Panc1 (cell line): ENCODE measurements around the gene UBE2V1. TPM values are rescaled to one million over a fixed set of nuclear protein-coding genes. Genes with fewer than 3 reads are reported as not detected.
A peak's percentile ranks its signal among the peaks of the same experiment; 100 is the strongest.

Source experiments
- ATAC-seq: fragments of 200-7000 bp; cut with Tn5 transposase; 2 replicates; pipeline ENCODE4 v1.9.1; 2020; ENCODE audit warnings: mild to moderate bottlenecking, moderate library complexity
- BruUV-seq: library from RNA; stranded (reverse); fragments of 400-500 nt; replicated peaks from 2 replicates; lab custom pipeline; 2021; lab: Mats Ljungman, UMichigan
- CTCF ChIA-PET: fragments of 300-600 bp; sonication (Branson Sonifier 250); formaldehyde crosslinking; loops from one replicate; lab custom pipeline; 2022; ENCODE audit warnings: antibody characterized with exemption; lab: Charles Lee
- POLR2A ChIA-PET: fragments of 300-600 bp; sonication (Branson Sonifier 250); formaldehyde crosslinking; loops from one replicate; lab custom pipeline; 2022; ENCODE audit warnings: antibody characterized with exemption; lab: Charles Lee
- DNase-seq: peaks from one replicate; pipeline ENCODE4 v3.0.0-alpha.2; 2010; ENCODE audit warnings: low read depth, low spot score
- H3K27ac ChIP-seq: 2 replicates; pipeline ENCODE4 v1.5.1; 2011; ENCODE audit warnings: mild to moderate bottlenecking, low read length, inconsistent platforms
- H3K27me3 ChIP-seq: fragments of 200-500 bp; sonication (Bioruptor generic); 2 replicates; pipeline ENCODE4 v1.6.0; 2014; ENCODE audit warnings: low read length, inconsistent platforms; ENCODE audit not compliant: control insufficient read depth, insufficient read depth
- H3K36me3 ChIP-seq: fragments of 200-500 bp; sonication (Bioruptor generic); 2 replicates; pipeline ENCODE4 v1.5.1; 2014; ENCODE audit warnings: inconsistent platforms, mild to moderate bottlenecking, low read length, moderate library complexity; ENCODE audit not compliant: control insufficient read depth, insufficient read depth
- H3K4me1 ChIP-seq: 2 replicates; pipeline ENCODE4 v1.5.1; 2011; ENCODE audit warnings: inconsistent platforms, mild to moderate bottlenecking, low read length, moderate library complexity; ENCODE audit not compliant: control insufficient read depth, insufficient read depth
- H3K4me3 ChIP-seq, 2 experiments: 2 replicates each; pipeline ENCODE4 v1.5.1; 2011 to 2012; ENCODE audit warnings: low read depth in 2 of 2, low read length in 2 of 2, mild to moderate bottlenecking in 2 of 2, inconsistent platforms in 1 of 2, moderate library complexity in 1 of 2
- H3K9me3 ChIP-seq: fragments of 200-500 bp; sonication (Bioruptor generic); 2 replicates; pipeline ENCODE4 v1.5.1; 2014; ENCODE audit warnings: low read depth, mild to moderate bottlenecking, inconsistent platforms, low read length, moderate library complexity; ENCODE audit not compliant: control insufficient read depth, insufficient read depth
- CTCF ChIP-seq: fragments of 450-650 bp; IDR thresholded peaks from 2 replicates; pipeline ENCODE4 v1.5.1; 2017; ENCODE audit warnings: mild to moderate bottlenecking
- POLR2AphosphoS5 ChIP-seq: IDR thresholded peaks from 2 replicates; pipeline ENCODE4 v1.6.1; 2012; ENCODE audit warnings: mild to moderate bottlenecking, low read depth, low read length, moderate library complexity
- REST ChIP-seq, 2 experiments: IDR thresholded peaks; 2 replicates each; pipeline ENCODE4 v1.6.1; 2011 to 2012; ENCODE audit warnings: low read depth in 2 of 2, control low read depth in 1 of 2, low read length in 1 of 2, mild to moderate bottlenecking in 1 of 2, moderate library complexity in 1 of 2; ENCODE audit not compliant: insufficient read depth in 1 of 2
- SIN3A ChIP-seq: IDR thresholded peaks from 2 replicates; pipeline ENCODE4 v1.6.1; 2012; ENCODE audit warnings: low read depth, mild to moderate bottlenecking, low read length, moderate library complexity, borderline replicate concordance; ENCODE audit not compliant: insufficient read depth
- TCF7L2 ChIP-seq: IDR thresholded peaks from 2 replicates; pipeline ENCODE4 v1.6.1; 2011; ENCODE audit warnings: mild to moderate bottlenecking, low read depth, low read length, inconsistent platforms
- in situ Hi-C: cut with HindIII; loops from 2 replicates; pipeline ENCODE4 v1.10.0; 2016; ENCODE audit warnings: low sequenced_read_pairs, low pct_unique_long_range_greater_than_20kb
- intact Hi-C: fragments of 100-400 bp; cut with micrococcal nuclease; formaldehyde crosslinking; loops from one replicate; pipeline ENCODE4 v1.10.0; 2022; ENCODE audit not compliant: unreplicated experiment
- total RNA-seq: library from RNA; stranded (reverse); gene quantifications from one replicate; pipeline ENCODE4 v1.2.1, GENCODE V29; 2021; ENCODE audit not compliant: unreplicated experiment

Gene UBE2V1
- total RNA-seq, 1 experiment from 2014 or later: 115 TPM

GRCh38 chr20:50054626-50055511, 58.1 kb downstream of the UBE2V1 start:
- no peaks in the 10 kb centered on the region for H3K36me3 ChIP-seq
- intact Hi-C loops: no loop called here
- in situ Hi-C loops: no loop called here
- peak; percentile 47 for ATAC-seq
- H3K27ac ChIP-seq: peak overlapping the region; percentile 37; the same call in 1 of the 2 replicates
- TF ChIP-seq TCF7L2: no peak
- TF ChIP-seq CTCF: no peak
- TF ChIP-seq SIN3A: no peak
- TF ChIP-seq REST (IDR thresholded peaks at IDR 0.05; ENCODE audit: insufficient read depth in 1 of 2, low read depth in 2 of 2, low read length in 1 of 2): no peak
- TF ChIP-seq POLR2AphosphoS5: no peak
- no peak overlapping the region for H3K4me3 ChIP-seq
- CTCF ChIA-PET: interaction anchor here (0.7 kb wide), 1 partner anchor 12 kb away, joined by 9 read pairs; no protein-coding TSS in a partner anchor
- H3K4me1 ChIP-seq: peaks cover 7% of the 10 kb centered on the region
- no peaks in the 10 kb centered on the region for H3K9me3 ChIP-seq
- no TSS peak for BruUV-seq
- H3K27me3 ChIP-seq: no peaks in the 10 kb centered on the region
- no peak for DNase-seq
- POLR2A ChIA-PET: interaction anchor here (0.6 kb wide), 1 partner anchor 82 kb away, joined by 3 read pairs; no protein-coding TSS in a partner anchor

GRCh38 chr20:50054231-50054547, 58.8 kb downstream of the UBE2V1 start:
- Histone ChIP-seq H3K27me3 (no peaks in the 10 kb centered on the region), H3K9me3 (no peaks in the 10 kb centered on the region), H3K4me1 (peaks cover 7% of the 10 kb centered on the region), H3K27ac (no peak overlapping the region), H3K36me3 (no peaks in the 10 kb centered on the region), H3K4me3 (no peak overlapping the region)
- no TSS peak for BruUV-seq
- no peak; the same call in 1 of the 2 replicates for ATAC-seq
- ChIA-PET CTCF (interaction anchor here (0.7 kb wide), 1 partner anchor 11 kb away, joined by 9 read pairs; no protein-coding TSS in a partner anchor), POLR2A (no interaction called here)
- no peak for DNase-seq
- intact Hi-C loops (no loop called here), in situ Hi-C loops (no loop called here)
- no peak for TF ChIP-seq POLR2AphosphoS5
- TF ChIP-seq TCF7L2: no peak
- no peak for TF ChIP-seq CTCF
- no peak for TF ChIP-seq SIN3A
- TF ChIP-seq REST (IDR thresholded peaks at IDR 0.05; ENCODE audit: insufficient read depth in 1 of 2, low read depth in 2 of 2, low read length in 1 of 2): no peak
